ENCODE measurements around the gene GPR35. TPM values are rescaled to one million over a fixed set of nuclear protein-coding genes. Genes with fewer than 3 reads are reported as not detected.

Gene GPR35
- total and polyA plus RNA-seq, 4 donors = 0.30 to 2.4 (median 0.44) TPM

- no peak overlapping the region for H3K4me3 ChIP-seq (ENCODE audit: low read depth in 1 of 3, low read length in 3 of 3)
- H3K27ac ChIP-seq (ENCODE audit: low read depth in 1 of 2, low read length in 2 of 2) = no peak overlapping the region
- 98% methylated on average over 4 of the region's 4 CpGs for WGBS
- H3K36me3 ChIP-seq (ENCODE audit: control insufficient read depth in 4 of 4, insufficient read depth in 3 of 4, low read depth in 1 of 4, low read length in 3 of 4) = no peaks in the 10 kb centered on the region
- peaks cover 0 to 3% (median 0%) of the 10 kb centered on the region in 4 donors for H3K4me1 ChIP-seq (ENCODE audit: control insufficient read depth in 4 of 4, insufficient read depth in 4 of 4, low read length in 3 of 4)
- DNase-seq (ENCODE audit: low spot score) = no peak
- peaks cover 0 to 3% (median 0%) of the 10 kb centered on the region in 4 donors for H3K9me3 ChIP-seq (ENCODE audit: control insufficient read depth in 4 of 4, low read length in 3 of 4)
- no peak overlapping the region for H3K9ac ChIP-seq (ENCODE audit: low read depth in 1 of 2, low read length in 2 of 2)
- no peaks in the 10 kb centered on the region for H3K27me3 ChIP-seq (ENCODE audit: control insufficient read depth in 4 of 4, insufficient read depth in 4 of 4, low read length in 3 of 4)
- TF ChIP-seq MAX (IDR thresholded peaks at IDR 0.05) (no peak), GABPA (IDR thresholded peaks at IDR 0.05 in 1 of 2, conservative IDR thresholded peaks at IDR 0.05 in 1 of 2) (no peak), HNF4A (conservative IDR thresholded peaks at IDR 0.05) (no peak), HNF4G (IDR thresholded peaks at IDR 0.05) (no peak), RAD21 (IDR thresholded peaks at IDR 0.05) (no peak), YY1 (IDR thresholded peaks at IDR 0.05) (no peak), JUND (IDR thresholded peaks at IDR 0.05) (no peak), ZBTB33 (IDR thresholded peaks at IDR 0.05) (no peak), RXRA (IDR thresholded peaks at IDR 0.05) (no peak), FOXA2 (IDR thresholded peaks at IDR 0.05) (no peak), SP1 (IDR thresholded peaks at IDR 0.05) (no peak), EGR1 (IDR thresholded peaks at IDR 0.05; ENCODE audit: low read depth in 2 of 2) (no peak), TAF1 (conservative IDR thresholded peaks at IDR 0.05) (no peak), FOXA1 (IDR thresholded peaks at IDR 0.05) (no peak), ATF3 (IDR thresholded peaks at IDR 0.05) (no peak), CTCF (IDR thresholded peaks at IDR 0.05; ENCODE audit: low read depth, low read length, missing input control) (no peak)
Observed at GRCh38 chr2:240613781-240614180, 11.5 kb upstream of the GPR35 start.

- DNase-seq (ENCODE audit: low spot score) = no peak
- H3K9ac ChIP-seq (ENCODE audit: low read depth in 1 of 2, low read length in 2 of 2) = no peak overlapping the region
- 96% methylated on average over 9 of the region's 9 CpGs for WGBS
- TF ChIP-seq FOXA2 (IDR thresholded peaks at IDR 0.05) (no peak), CTCF (IDR thresholded peaks at IDR 0.05; ENCODE audit: low read depth, low read length, missing input control) (no peak), REST (IDR thresholded peaks at IDR 0.05) (no peak), TAF1 (conservative IDR thresholded peaks at IDR 0.05) (no peak), MAX (IDR thresholded peaks at IDR 0.05) (no peak), HNF4A (conservative IDR thresholded peaks at IDR 0.05) (no peak), SP1 (IDR thresholded peaks at IDR 0.05) (no peak), GABPA (IDR thresholded peaks at IDR 0.05 in 1 of 2, conservative IDR thresholded peaks at IDR 0.05 in 1 of 2) (no peak), EGR1 (IDR thresholded peaks at IDR 0.05; ENCODE audit: low read depth in 2 of 2) (no peak), RAD21 (IDR thresholded peaks at IDR 0.05) (no peak), RXRA (IDR thresholded peaks at IDR 0.05) (no peak), FOXA1 (IDR thresholded peaks at IDR 0.05) (no peak), ZBTB33 (IDR thresholded peaks at IDR 0.05) (no peak), NR2F2 (IDR thresholded peaks at IDR 0.05) (no peak)
- H3K4me3 ChIP-seq (ENCODE audit: low read depth in 1 of 3, low read length in 3 of 3) = no peak overlapping the region
- peaks cover 0 to 3% (median 0%) of the 10 kb centered on the region in 4 donors for H3K9me3 ChIP-seq (ENCODE audit: control insufficient read depth in 4 of 4, low read length in 3 of 4)
- peaks cover 0 to 3% (median 0%) of the 10 kb centered on the region in 4 donors for H3K4me1 ChIP-seq (ENCODE audit: control insufficient read depth in 4 of 4, insufficient read depth in 4 of 4, low read length in 3 of 4)
- H3K27ac ChIP-seq (ENCODE audit: low read depth in 1 of 2, low read length in 2 of 2) = no peak overlapping the region
- no peaks in the 10 kb centered on the region for H3K36me3 ChIP-seq (ENCODE audit: control insufficient read depth in 4 of 4, insufficient read depth in 3 of 4, low read depth in 1 of 4, low read length in 3 of 4)
- H3K27me3 ChIP-seq (ENCODE audit: control insufficient read depth in 4 of 4, insufficient read depth in 4 of 4, low read length in 3 of 4) = no peaks in the 10 kb centered on the region
Observed at GRCh38 chr2:240614391-240614790, 10.9 kb upstream of the GPR35 start.
